Mesenchymal stem cell (in vitro differentiated cells and primary cell): ENCODE results near the gene INAFM1.
"Not testable (repeated sequence)": the region's sequence is repeated elsewhere in the genome, so short reads cannot be mapped to it uniquely, and the experiment has no call there.

Experiments used
- DNase-seq: peaks from one replicate; pipeline ENCODE4 v3.0.0-alpha.2; 2013
- H2AFZ ChIP-seq: one replicate; pipeline ENCODE4 v1.6.1; 2013; ENCODE audit warnings: low read depth, mild to moderate bottlenecking, control low read depth, inconsistent platforms, low read length, moderate library complexity
- H2AK5ac ChIP-seq: 2 replicates; pipeline ENCODE4 v1.6.1; 2013; ENCODE audit warnings: low read length, moderate library complexity, mild to moderate bottlenecking, inconsistent platforms; ENCODE audit not compliant: severe bottlenecking
- H2BK120ac ChIP-seq: one replicate; pipeline ENCODE4 v1.6.1; 2013; ENCODE audit warnings: low read depth, mild to moderate bottlenecking, inconsistent platforms, low read length, moderate library complexity
- H2BK12ac ChIP-seq, 2 experiments: one replicate each; pipeline ENCODE4 v1.6.1; 2013; ENCODE audit warnings: inconsistent platforms in 2 of 2, low read length in 2 of 2, mild to moderate bottlenecking in 2 of 2, moderate library complexity in 2 of 2, control low read depth in 1 of 2
- H2BK15ac ChIP-seq: one replicate; pipeline ENCODE4 v1.6.1; 2013; ENCODE audit warnings: mild to moderate bottlenecking, low read depth, inconsistent platforms; ENCODE audit not compliant: poor library complexity, severe bottlenecking
- H2BK5ac ChIP-seq: 2 replicates; pipeline ENCODE4 v1.6.1; 2013; ENCODE audit warnings: low read depth, mild to moderate bottlenecking, low read length, control low read depth, inconsistent platforms; ENCODE audit not compliant: poor library complexity, severe bottlenecking
- H3K14ac ChIP-seq, 2 experiments: one replicate each; pipeline ENCODE4 v1.6.1; 2013; ENCODE audit warnings: inconsistent platforms in 2 of 2, low read length in 2 of 2, control low read depth in 1 of 2, mild to moderate bottlenecking in 1 of 2, moderate library complexity in 1 of 2
- H3K18ac ChIP-seq, 2 experiments: one replicate each; pipeline ENCODE4 v1.6.1; 2013; ENCODE audit warnings: inconsistent platforms in 2 of 2, low read length in 2 of 2, control low read depth in 1 of 2, low read depth in 1 of 2, mild to moderate bottlenecking in 1 of 2
- H3K23ac ChIP-seq, 2 experiments: one replicate each; pipeline ENCODE4 v1.6.1; 2013; ENCODE audit warnings: inconsistent platforms in 2 of 2, low read length in 2 of 2, mild to moderate bottlenecking in 2 of 2, moderate library complexity in 2 of 2, control low read depth in 1 of 2
- H3K27ac ChIP-seq: 2 replicates; pipeline ENCODE4 v1.5.1; 2013; ENCODE audit warnings: mild to moderate bottlenecking, moderate library complexity, low read length, control low read depth, inconsistent platforms; ENCODE audit not compliant: poor library complexity, severe bottlenecking
- H3K27me3 ChIP-seq, 2 experiments: 2 replicates each; pipeline versions ENCODE4 v1.6.1 to v1.7.0; 2013; ENCODE audit warnings: low read length in 2 of 2, mild to moderate bottlenecking in 2 of 2, moderate library complexity in 2 of 2, control low read depth in 1 of 2, inconsistent platforms in 1 of 2; ENCODE audit not compliant: control insufficient read depth in 1 of 2, insufficient read depth in 1 of 2
- H3K36me3 ChIP-seq, 2 experiments: 2 replicates each; pipeline versions ENCODE4 v1.6.1 to v1.7.0; 2013; ENCODE audit warnings: low read length in 2 of 2, control low read depth in 1 of 2, inconsistent platforms in 1 of 2, low read depth in 1 of 2, mild to moderate bottlenecking in 1 of 2; ENCODE audit not compliant: insufficient read depth in 2 of 2, control insufficient read depth in 1 of 2
- H3K4ac ChIP-seq, 2 experiments: one replicate each; pipeline ENCODE4 v1.6.1; 2013; ENCODE audit warnings: inconsistent platforms in 2 of 2, low read length in 2 of 2, mild to moderate bottlenecking in 2 of 2, moderate library complexity in 2 of 2, control low read depth in 1 of 2, low read depth in 1 of 2
- H3K4me1 ChIP-seq: 2 replicates; pipeline ENCODE4 v1.6.1; 2013; ENCODE audit warnings: low read depth, low read length, control low read depth; ENCODE audit not compliant: control insufficient read depth, insufficient read depth
- H3K4me2 ChIP-seq: 2 replicates; pipeline ENCODE4 v1.6.1; 2013; ENCODE audit warnings: low read length, mild to moderate bottlenecking, inconsistent platforms; ENCODE audit not compliant: poor library complexity, severe bottlenecking
- H3K4me3 ChIP-seq, 2 experiments: 2 replicates each; pipeline versions ENCODE4 v1.5.1 to v1.7.0; 2013; ENCODE audit warnings: low read length in 2 of 2, mild to moderate bottlenecking in 2 of 2, control low read depth in 1 of 2, low read depth in 1 of 2; ENCODE audit not compliant: insufficient read depth in 1 of 2
- H3K79me1 ChIP-seq: replicated peaks from 2 replicates; pipeline ENCODE4 v1.6.1; 2013; ENCODE audit warnings: mild to moderate bottlenecking, control low read depth, low read length, inconsistent platforms; ENCODE audit not compliant: poor library complexity, severe bottlenecking
- H3K9ac ChIP-seq: 2 replicates; pipeline ENCODE4 v1.7.0; 2013; ENCODE audit warnings: mild to moderate bottlenecking, low read length, moderate library complexity
- H3K9me3 ChIP-seq: 2 replicates; pipeline ENCODE4 v1.7.0; 2013; ENCODE audit warnings: mild to moderate bottlenecking, low read length; ENCODE audit not compliant: control insufficient read depth
- H4K8ac ChIP-seq: one replicate; pipeline ENCODE4 v1.6.1; 2013; ENCODE audit warnings: inconsistent platforms, mild to moderate bottlenecking, low read length, moderate library complexity
- H4K91ac ChIP-seq: one replicate; pipeline ENCODE4 v1.6.1; 2013; ENCODE audit warnings: mild to moderate bottlenecking, low read length, inconsistent platforms
- WGBS: methylation state at CpG from one replicate; pipeline ENCODE4 v1.1.7; 2013; ENCODE audit warnings: mixed read lengths; 5-methylcytosine and 5-hydroxymethylcytosine counted together

INAFM1 gene

DNA sequence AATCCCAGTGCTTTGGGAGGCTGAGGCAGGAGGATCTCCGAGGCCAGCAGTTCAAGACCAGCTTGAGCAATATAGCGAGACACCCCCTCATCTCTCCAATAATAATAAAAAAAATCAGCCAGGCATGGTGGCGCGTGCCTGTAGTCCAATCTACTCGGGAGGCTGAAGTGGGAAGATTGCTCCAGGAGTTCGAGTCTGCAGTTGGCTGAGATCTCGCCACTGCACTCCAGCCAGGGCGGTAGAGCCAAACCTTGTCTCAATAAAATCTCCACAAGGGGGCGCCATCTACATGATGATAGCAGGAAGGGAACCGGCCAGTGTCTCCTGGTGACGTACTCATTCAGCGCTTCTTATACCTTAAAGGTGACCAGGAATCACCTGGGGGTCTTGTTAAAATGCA is 21.4 kb downstream of the INAFM1 start:
- DNase-seq: peak; percentile 81
- no peak overlapping the region for H3K14ac ChIP-seq
- no peak overlapping the region for H2AFZ ChIP-seq
- no peak overlapping the region for H3K4me3 ChIP-seq
- no peak overlapping the region for H3K9ac ChIP-seq
- H2BK5ac ChIP-seq: no peak overlapping the region
- no peak overlapping the region for H4K8ac ChIP-seq
- H2BK12ac ChIP-seq: no peak overlapping the region
- H2BK120ac ChIP-seq: peak overlapping the region; percentile 19
- H3K23ac ChIP-seq: no peak overlapping the region
- H3K4ac ChIP-seq: no peak overlapping the region
- peaks cover 10% of the 10 kb centered on the region for H3K4me1 ChIP-seq
- no peak overlapping the region for H2AK5ac ChIP-seq
- WGBS: 5% methylated on average over 10 of the region's 12 CpGs
- H4K91ac ChIP-seq: no peak overlapping the region
- no peaks in the 10 kb centered on the region for H3K9me3 ChIP-seq
- no peak overlapping the region for H3K4me2 ChIP-seq
- H3K79me1 ChIP-seq: no peaks in the 10 kb centered on the region
- no peak overlapping the region for H3K18ac ChIP-seq
- H3K27me3 ChIP-seq: no peaks in the 10 kb centered on the region
- peaks cover 0 to 3% of the 10 kb centered on the region in 2 experiments for H3K36me3 ChIP-seq
- H3K27ac ChIP-seq: no peak overlapping the region
- H2BK15ac ChIP-seq: no peak overlapping the region

DNA sequence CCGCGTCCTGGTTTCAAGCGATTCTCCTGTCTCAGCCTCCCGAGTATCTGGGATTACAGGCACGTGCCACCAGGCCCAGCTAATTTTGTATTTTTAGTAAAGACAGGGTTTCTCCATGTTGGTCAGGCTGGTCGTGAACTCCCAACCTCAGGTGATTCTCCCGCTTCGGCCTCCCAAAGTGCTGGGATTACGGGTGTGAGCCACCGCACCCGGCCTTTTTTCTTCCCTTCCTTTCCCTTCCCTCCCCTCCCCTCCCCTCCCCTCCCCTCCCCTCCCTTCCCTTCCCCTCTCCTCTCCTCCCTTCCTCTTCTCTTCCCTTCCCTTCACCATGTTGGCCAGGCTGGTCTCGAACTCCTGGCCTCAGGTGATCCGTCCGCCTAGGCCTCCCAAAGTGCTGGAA is 26.2 kb downstream of the INAFM1 start:
- not testable (repeated sequence) for H3K27ac ChIP-seq, H2AK5ac ChIP-seq, H3K9me3 ChIP-seq, H3K18ac ChIP-seq, H3K23ac ChIP-seq, H3K27me3 ChIP-seq, H3K9ac ChIP-seq, H2BK120ac ChIP-seq, H3K79me1 ChIP-seq, H3K36me3 ChIP-seq, H3K4me3 ChIP-seq, H3K4me1 ChIP-seq, DNase-seq, H2BK15ac ChIP-seq, H4K91ac ChIP-seq, H2BK12ac ChIP-seq, H3K4ac ChIP-seq, H3K4me2 ChIP-seq, H2AFZ ChIP-seq, H4K8ac ChIP-seq, H3K14ac ChIP-seq, H2BK5ac ChIP-seq
- WGBS: 84% methylated on average over 8 of the region's 14 CpGs

DNA sequence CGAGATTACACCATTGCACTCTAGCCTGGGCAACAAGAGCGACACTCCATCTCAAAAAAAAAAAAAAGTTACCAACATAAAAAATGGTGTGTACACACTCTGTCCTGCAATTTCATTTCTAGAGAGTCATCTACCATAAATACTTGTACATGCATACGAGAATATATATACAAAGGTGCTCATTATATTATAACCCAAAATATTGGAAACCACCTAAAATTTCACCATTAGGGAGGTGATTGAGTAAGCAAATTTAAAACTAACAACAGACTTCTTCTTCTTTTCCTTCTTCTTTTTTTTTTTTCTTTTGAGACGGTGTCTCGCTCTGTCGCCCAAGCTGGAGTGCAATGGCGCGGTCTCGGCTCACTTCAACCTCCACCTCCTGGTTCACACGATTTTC is 27.6 kb downstream of the INAFM1 start:
- Histone ChIP-seq H3K4me3 (no peak overlapping the region), H2BK5ac (no peak overlapping the region), H3K36me3 (peaks cover 0 to 3% of the 10 kb centered on the region in 2 experiments), H2BK15ac (no peak overlapping the region), H3K4ac (no peak overlapping the region), H3K27me3 (no peaks in the 10 kb centered on the region), H3K9me3 (no peaks in the 10 kb centered on the region), H3K23ac (no peak overlapping the region), H3K4me1 (peaks cover 8% of the 10 kb centered on the region), H4K8ac (no peak overlapping the region), H3K79me1 (no peaks in the 10 kb centered on the region), H3K9ac (no peak overlapping the region), H4K91ac (no peak overlapping the region), H2AK5ac (no peak overlapping the region), H2BK12ac (no peak overlapping the region), H2AFZ (no peak overlapping the region), H3K18ac (no peak overlapping the region), H3K14ac (no peak overlapping the region), H3K27ac (no peak overlapping the region), H2BK120ac (no peak overlapping the region), H3K4me2 (no peak overlapping the region)
- DNase-seq: no peak
- 95% methylated on average over 9 of the region's 10 CpGs for WGBS

DNA sequence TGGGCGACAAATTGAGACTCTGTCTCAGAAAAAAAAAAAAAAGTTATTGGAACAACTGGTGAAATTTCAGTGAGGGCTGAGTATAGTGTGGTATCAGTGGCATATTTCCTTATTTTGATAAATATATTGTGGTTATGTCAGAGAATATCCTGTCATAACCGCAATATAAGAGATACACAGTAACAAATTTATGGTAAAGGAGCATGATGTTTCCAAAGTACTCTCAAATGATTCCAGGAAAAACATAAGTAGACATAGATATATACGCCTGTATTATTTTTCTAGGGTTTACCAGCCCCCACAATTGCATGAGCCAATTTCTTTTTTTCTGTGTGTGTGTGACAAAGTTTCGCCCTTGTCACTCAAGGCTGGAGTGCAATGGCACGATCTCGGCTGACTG is 29.3 kb downstream of the INAFM1 start:
- Histone ChIP-seq H3K79me1 (no peaks in the 10 kb centered on the region), H3K27ac (no peak overlapping the region), H3K4ac (no peak overlapping the region), H3K9me3 (no peaks in the 10 kb centered on the region), H2AFZ (no peak overlapping the region), H2BK5ac (no peak overlapping the region), H3K4me1 (peaks cover 8% of the 10 kb centered on the region), H3K9ac (no peak overlapping the region), H3K14ac (no peak overlapping the region), H4K91ac (no peak overlapping the region), H2BK15ac (no peak overlapping the region), H3K4me2 (no peak overlapping the region), H3K36me3 (peaks cover 0 to 3% of the 10 kb centered on the region in 2 experiments), H4K8ac (no peak overlapping the region), H2AK5ac (no peak overlapping the region), H3K4me3 (no peak overlapping the region), H3K27me3 (no peaks in the 10 kb centered on the region), H2BK12ac (no peak overlapping the region), H2BK120ac (no peak overlapping the region), H3K23ac (no peak overlapping the region), H3K18ac (no peak overlapping the region)
- no peak for DNase-seq
- WGBS: 97% methylated on average over 4 of the region's 6 CpGs
